HL-60 (cell line): ENCODE data around the gene TGFBR1.

ENCODE experiments used
- GABPA ChIP-seq: IDR thresholded peaks from 2 replicates; pipeline ENCODE4 v1.6.1; 2012; ENCODE audit warnings: low read depth
- POLR2AphosphoS5 ChIP-seq: IDR thresholded peaks from 2 replicates; pipeline ENCODE4 v1.6.1; 2012; ENCODE audit warnings: low read depth
- SPI1 ChIP-seq: IDR thresholded peaks from 2 replicates; pipeline ENCODE4 v1.6.1; 2012; ENCODE audit warnings: low read depth, mild to moderate bottlenecking, borderline replicate concordance
- TF ChIP-seq, protein P1 (sequence below): IDR thresholded peaks from one replicate; pipeline ENCODE4 v1.5.1; 2011; ENCODE audit warnings: low read length, control low read depth, inconsistent platforms; ENCODE audit not compliant: insufficient read depth
- TF ChIP-seq, protein P2 (sequence below): IDR thresholded peaks from 2 replicates; pipeline ENCODE4 v1.6.1; 2012; ENCODE audit warnings: low read depth; ENCODE audit not compliant: insufficient replicate concordance

DNA sequence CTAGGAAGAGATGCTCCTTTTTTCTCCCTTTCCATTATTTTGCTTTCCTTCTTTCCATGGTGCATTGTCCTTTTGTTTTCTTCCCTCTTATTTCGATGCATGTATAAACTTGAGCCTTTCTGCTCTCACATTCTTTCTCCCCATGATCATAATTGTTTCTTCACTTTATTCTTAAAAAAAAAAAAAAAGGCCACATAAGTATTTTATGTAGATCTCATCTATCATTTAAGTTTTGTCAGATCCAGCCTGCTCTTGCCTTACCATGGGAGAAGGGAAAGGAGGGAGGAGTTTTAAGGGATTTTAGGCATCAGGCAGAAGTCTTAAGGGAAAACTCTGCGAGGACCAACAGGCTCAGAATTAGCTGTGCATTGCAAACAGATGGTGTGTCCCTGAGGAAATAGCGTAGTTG lies 11.1 kb downstream of the TGFBR1 start:
- TF ChIP-seq, protein P1, sequence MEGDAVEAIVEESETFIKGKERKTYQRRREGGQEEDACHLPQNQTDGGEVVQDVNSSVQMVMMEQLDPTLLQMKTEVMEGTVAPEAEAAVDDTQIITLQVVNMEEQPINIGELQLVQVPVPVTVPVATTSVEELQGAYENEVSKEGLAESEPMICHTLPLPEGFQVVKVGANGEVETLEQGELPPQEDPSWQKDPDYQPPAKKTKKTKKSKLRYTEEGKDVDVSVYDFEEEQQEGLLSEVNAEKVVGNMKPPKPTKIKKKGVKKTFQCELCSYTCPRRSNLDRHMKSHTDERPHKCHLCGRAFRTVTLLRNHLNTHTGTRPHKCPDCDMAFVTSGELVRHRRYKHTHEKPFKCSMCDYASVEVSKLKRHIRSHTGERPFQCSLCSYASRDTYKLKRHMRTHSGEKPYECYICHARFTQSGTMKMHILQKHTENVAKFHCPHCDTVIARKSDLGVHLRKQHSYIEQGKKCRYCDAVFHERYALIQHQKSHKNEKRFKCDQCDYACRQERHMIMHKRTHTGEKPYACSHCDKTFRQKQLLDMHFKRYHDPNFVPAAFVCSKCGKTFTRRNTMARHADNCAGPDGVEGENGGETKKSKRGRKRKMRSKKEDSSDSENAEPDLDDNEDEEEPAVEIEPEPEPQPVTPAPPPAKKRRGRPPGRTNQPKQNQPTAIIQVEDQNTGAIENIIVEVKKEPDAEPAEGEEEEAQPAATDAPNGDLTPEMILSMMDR: no peak
- TF ChIP-seq, protein P2, sequence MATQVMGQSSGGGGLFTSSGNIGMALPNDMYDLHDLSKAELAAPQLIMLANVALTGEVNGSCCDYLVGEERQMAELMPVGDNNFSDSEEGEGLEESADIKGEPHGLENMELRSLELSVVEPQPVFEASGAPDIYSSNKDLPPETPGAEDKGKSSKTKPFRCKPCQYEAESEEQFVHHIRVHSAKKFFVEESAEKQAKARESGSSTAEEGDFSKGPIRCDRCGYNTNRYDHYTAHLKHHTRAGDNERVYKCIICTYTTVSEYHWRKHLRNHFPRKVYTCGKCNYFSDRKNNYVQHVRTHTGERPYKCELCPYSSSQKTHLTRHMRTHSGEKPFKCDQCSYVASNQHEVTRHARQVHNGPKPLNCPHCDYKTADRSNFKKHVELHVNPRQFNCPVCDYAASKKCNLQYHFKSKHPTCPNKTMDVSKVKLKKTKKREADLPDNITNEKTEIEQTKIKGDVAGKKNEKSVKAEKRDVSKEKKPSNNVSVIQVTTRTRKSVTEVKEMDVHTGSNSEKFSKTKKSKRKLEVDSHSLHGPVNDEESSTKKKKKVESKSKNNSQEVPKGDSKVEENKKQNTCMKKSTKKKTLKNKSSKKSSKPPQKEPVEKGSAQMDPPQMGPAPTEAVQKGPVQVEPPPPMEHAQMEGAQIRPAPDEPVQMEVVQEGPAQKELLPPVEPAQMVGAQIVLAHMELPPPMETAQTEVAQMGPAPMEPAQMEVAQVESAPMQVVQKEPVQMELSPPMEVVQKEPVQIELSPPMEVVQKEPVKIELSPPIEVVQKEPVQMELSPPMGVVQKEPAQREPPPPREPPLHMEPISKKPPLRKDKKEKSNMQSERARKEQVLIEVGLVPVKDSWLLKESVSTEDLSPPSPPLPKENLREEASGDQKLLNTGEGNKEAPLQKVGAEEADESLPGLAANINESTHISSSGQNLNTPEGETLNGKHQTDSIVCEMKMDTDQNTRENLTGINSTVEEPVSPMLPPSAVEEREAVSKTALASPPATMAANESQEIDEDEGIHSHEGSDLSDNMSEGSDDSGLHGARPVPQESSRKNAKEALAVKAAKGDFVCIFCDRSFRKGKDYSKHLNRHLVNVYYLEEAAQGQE: no peak
- no peak for TF ChIP-seq POLR2AphosphoS5
- TF ChIP-seq GABPA: no peak
- TF ChIP-seq SPI1: no peak
